Testis (tissue), 3 donors: ENCODE data around the gene TRIP4. TPM values are rescaled to one million over a fixed set of nuclear protein-coding genes. Genes with fewer than 3 reads are reported as not detected.

Experiments
- DNase-seq: peaks from one replicate; pipeline ENCODE4 v3.0.0-alpha.2; 2019
- H3K27ac ChIP-seq, 2 donors: fragments of 200-600 bp; sonication (generic); one replicate each; pipeline ENCODE4 v1.5.1; 2019
- H3K27me3 ChIP-seq: fragments of 200-600 bp; sonication (generic); one replicate; pipeline ENCODE4 v1.5.1; 2019
- H3K36me3 ChIP-seq: fragments of 200-600 bp; sonication (generic); one replicate; pipeline ENCODE4 v1.5.1; 2017; ENCODE audit warnings: low read depth; ENCODE audit errors: missing control alignments
- H3K4me1 ChIP-seq: fragments of 200-600 bp; sonication (generic); one replicate; pipeline ENCODE4 v1.5.1; 2019
- H3K4me3 ChIP-seq, 2 donors: fragments of 200-600 bp; sonication (generic); one replicate each; pipeline ENCODE4 v1.5.1; 2017 to 2019
- H3K9me3 ChIP-seq: fragments of 200-600 bp; sonication (generic); one replicate; pipeline ENCODE4 v1.5.1; 2017
- POLR2A ChIP-seq: fragments of 450-650 bp; IDR thresholded peaks from one replicate; pipeline ENCODE4 v1.6.1; 2017; ENCODE audit warnings: antibody characterized with exemption, mild to moderate bottlenecking, moderate library complexity
- WGBS, 2 donors: methylation state at CpG; one replicate each; pipeline ENCODE4 v1.1.5; 2018; 5-methylcytosine and 5-hydroxymethylcytosine counted together
- intact Hi-C: fragments of 100-400 bp; cut with DNase I; formaldehyde crosslinking; loops from one replicate; pipeline ENCODE4 v1.15.1; 2023; ENCODE audit warnings: low total_unique reads
- polyA plus RNA-seq: library from polyadenylated mRNA; stranded (reverse); fragments of 350-450 nt; fragmentation: Illumina TruSeq; extraction: RNeasy Lipid Tissue Mini Kit (QIAGEN cat#74804); gene quantifications from one replicate; pipeline ENCODE4 v1.2.3, GENCODE V29; 2014; ENCODE audit warnings: low read depth, low replicate concordance; ENCODE audit not compliant: insufficient read depth
- total RNA-seq, 2 donors: library from RNA; depleted of rRNA; stranded (reverse); fragments of >200 nt; gene quantifications; one replicate each; pipeline ENCODE4 v1.2.3, GENCODE V29; 2016
- TF ChIP-seq, protein P1 (sequence below), 3 experiments: fragments of 450-650 bp in 2 of 3; fragments of 200-600 bp in 1 of 3; sonication (generic) in 1 of 3; IDR thresholded peaks; one replicate each; pipeline ENCODE4 v1.5.1; 2016 to 2019; ENCODE audit warnings: antibody characterized with exemption in 3 of 3, mild to moderate bottlenecking in 2 of 3, moderate library complexity in 1 of 3

Gene TRIP4
- total and polyA plus RNA-seq, 3 donors from 2014 or later: 17.1 to 23.4 (median 19.4) TPM

DNA sequence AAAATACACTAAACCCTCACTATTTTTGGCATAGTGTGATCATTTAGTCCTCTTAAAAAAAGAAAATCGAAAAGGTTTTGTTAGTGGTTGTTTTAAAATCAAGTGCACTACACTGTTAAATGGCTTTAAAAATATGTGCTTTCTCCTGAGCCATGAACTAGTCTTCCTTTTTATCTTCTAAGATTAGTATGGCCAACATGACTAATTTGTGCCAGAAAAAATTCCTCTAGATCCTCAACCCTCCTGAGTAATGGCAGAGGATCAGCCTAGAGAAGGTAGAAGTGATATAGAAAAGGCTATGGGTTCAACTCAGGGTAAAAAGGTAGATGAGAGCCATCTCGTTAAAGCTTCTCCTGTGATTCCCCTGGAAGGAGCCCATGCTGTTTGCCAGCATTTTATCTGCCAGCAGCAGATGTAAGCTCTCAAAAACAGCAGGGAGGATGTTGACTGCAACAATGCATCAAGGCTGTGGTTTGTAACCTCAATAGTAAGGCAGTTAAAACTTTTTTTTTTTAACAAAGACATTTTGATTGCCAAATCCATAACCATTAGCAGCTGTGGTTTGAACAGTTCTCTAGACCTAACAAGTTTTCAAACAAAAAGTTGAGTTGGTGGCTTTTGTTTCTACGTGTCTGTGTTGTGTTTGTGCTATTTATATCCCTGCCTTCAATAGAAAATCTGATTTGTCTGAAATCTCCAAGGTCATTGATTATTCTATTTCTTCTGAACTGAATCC lies 42.5 kb downstream of the TRIP4 start:
- Histone ChIP-seq H3K36me3 (peaks cover 3% of the 10 kb centered on the region), H3K27me3 (no peaks in the 10 kb centered on the region), H3K9me3 (no peaks in the 10 kb centered on the region), H3K4me1 (peaks cover 6% of the 10 kb centered on the region), H3K4me3 (no peak overlapping the region), H3K27ac (peak overlapping the region in 1 of 2 donors; percentile 42)
- TF ChIP-seq POLR2A: no peak
- TF ChIP-seq, protein P1, sequence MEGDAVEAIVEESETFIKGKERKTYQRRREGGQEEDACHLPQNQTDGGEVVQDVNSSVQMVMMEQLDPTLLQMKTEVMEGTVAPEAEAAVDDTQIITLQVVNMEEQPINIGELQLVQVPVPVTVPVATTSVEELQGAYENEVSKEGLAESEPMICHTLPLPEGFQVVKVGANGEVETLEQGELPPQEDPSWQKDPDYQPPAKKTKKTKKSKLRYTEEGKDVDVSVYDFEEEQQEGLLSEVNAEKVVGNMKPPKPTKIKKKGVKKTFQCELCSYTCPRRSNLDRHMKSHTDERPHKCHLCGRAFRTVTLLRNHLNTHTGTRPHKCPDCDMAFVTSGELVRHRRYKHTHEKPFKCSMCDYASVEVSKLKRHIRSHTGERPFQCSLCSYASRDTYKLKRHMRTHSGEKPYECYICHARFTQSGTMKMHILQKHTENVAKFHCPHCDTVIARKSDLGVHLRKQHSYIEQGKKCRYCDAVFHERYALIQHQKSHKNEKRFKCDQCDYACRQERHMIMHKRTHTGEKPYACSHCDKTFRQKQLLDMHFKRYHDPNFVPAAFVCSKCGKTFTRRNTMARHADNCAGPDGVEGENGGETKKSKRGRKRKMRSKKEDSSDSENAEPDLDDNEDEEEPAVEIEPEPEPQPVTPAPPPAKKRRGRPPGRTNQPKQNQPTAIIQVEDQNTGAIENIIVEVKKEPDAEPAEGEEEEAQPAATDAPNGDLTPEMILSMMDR (IDR thresholded peaks at IDR 0.05): no peak
- 18% methylated on average over 3 of the region's 3 CpGs for WGBS, 2 donors
- DNase-seq: peak; percentile 67
- intact Hi-C loops: loop anchor here (10.0 kb wide), 1 partner anchor 255 kb away; no protein-coding TSS in a partner anchor

DNA sequence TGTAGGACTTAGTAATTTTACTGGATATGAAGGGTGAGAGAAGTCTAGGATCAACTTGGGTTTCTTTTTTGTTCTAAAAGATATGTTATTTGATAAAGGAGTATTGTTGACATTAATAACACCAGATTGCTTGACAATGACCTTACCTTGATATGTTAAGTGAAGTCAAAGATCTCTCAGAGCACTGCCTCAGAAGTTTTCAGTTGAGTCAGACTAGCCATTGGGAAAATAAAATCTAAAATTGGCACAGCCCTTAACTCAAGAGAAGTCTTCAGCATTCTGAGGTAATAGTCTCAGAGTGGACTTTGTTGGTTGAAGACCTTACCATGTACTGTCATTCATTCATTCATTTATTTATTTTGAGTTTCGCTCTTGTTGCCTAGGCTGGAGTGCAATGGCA lies 50.3 kb downstream of the TRIP4 start:
- 100% methylated on average over 1 of the region's 1 CpG for WGBS, 2 donors
- no peak for TF ChIP-seq POLR2A
- TF ChIP-seq, protein P1 (IDR thresholded peaks at IDR 0.05): no peak
- H3K9me3 ChIP-seq: no peaks in the 10 kb centered on the region
- H3K27ac ChIP-seq: no peak overlapping the region
- H3K4me3 ChIP-seq: no peak overlapping the region
- no peaks in the 10 kb centered on the region for H3K4me1 ChIP-seq
- intact Hi-C loops: no loop called here
- no peaks in the 10 kb centered on the region for H3K27me3 ChIP-seq
- H3K36me3 ChIP-seq: no peaks in the 10 kb centered on the region
- no peak for DNase-seq

DNA sequence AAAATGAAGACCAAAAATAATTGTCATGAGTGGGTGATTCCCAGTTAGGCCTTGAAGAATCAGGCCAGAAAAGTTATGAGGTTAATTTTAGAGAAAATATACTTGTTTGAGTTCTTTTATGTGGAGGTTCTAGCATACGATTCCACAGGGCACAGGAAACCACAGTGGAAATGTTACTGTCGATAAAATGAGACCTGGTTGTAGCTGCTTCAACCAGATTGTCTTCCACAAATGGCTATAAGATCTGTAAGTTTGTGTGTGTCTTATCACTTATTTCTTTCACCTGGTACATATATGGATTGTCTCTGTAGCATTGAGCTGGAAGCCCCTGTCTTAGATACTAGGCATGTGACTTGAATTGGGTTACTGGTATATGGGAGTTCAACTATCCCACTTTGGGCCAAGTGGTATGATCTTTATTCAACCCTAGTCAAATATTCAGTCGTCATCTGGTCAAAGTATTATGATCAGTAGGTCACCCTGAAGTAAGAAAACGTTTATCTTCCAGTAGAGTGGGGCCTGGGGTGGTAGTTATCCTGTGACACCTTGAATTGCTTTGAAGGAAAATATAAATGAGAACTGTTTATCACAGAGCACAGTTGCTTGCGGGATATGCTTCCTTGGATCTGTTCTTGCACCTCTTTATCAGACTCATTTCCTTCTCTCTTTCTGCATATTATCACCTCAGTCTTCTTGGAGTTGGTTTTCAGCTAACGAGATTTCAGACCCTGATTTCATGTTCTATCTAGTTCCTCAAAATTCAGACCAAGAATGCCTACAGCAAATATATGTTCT lies 51.2 kb downstream of the TRIP4 start:
- 77 to 85% methylated on average over 6 of the region's 6 CpGs for WGBS, 2 donors
- intact Hi-C loops: no loop called here
- no peaks in the 10 kb centered on the region for H3K36me3 ChIP-seq

DNA sequence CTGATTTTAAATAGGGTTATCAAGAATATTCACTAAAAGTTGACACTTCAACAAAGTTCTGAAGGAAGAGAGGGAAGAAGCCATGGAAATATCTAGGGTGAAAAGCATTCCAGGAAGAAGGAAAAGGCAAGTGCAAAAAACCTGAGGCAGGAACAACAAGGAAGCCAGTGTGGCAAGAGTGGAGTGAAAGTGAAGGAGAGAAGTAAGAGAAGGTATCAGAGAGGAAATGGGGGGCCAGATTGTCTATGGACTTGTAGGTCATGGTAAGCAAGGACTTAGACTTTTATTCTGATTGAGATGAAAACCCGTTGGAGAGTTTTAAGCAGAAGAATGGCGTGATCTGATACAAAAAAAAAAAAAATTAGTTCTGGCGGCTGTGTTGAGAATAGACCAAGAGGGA lies 54.2 kb downstream of the TRIP4 start:
- no peaks in the 10 kb centered on the region for H3K36me3 ChIP-seq
- no peak for DNase-seq
- no peak overlapping the region for H3K4me3 ChIP-seq
- H3K27ac ChIP-seq: no peak overlapping the region
- no peaks in the 10 kb centered on the region for H3K4me1 ChIP-seq
- H3K27me3 ChIP-seq: no peaks in the 10 kb centered on the region
- no peaks in the 10 kb centered on the region for H3K9me3 ChIP-seq
- intact Hi-C loops: no loop called here
- WGBS, 2 donors: 83 to 89% methylated on average over 3 of the region's 3 CpGs
- TF ChIP-seq POLR2A: no peak
- TF ChIP-seq, protein P1 (IDR thresholded peaks at IDR 0.05): no peak

More for the DNA sequence above, 51.2 kb downstream of the TRIP4 start:
- no peaks in the 10 kb centered on the region for H3K4me1 ChIP-seq
- no peak for TF ChIP-seq POLR2A
- TF ChIP-seq, protein P1 (IDR thresholded peaks at IDR 0.05): no peak
- no peaks in the 10 kb centered on the region for H3K27me3 ChIP-seq
- DNase-seq: no peak
- no peaks in the 10 kb centered on the region for H3K9me3 ChIP-seq
- H3K27ac ChIP-seq: no peak overlapping the region
- no peak overlapping the region for H3K4me3 ChIP-seq
